NCI-H345 (cell line): Measurements from ENCODE around the gene SLC5A3.

Source experiments
- DNase-seq: peaks from one replicate; lab custom pipeline; 2025; lab: John Stamatoyannopoulos, UW

Gene SLC5A3

GRCh38 chr21:34073032-34073748, at the start of gene SLC5A3, which contains the start of gene MRPS6:
TSS of gene SLC5A3 (plus strand) at chr21:34073578. CDS start at chr21:34095199, 21,621 bp downstream.
TSS of gene MRPS6 (plus strand) at chr21:34073578. CDS start at chr21:34073701, 123 bp downstream.
- peak; percentile 89 for DNase-seq

- no peak for DNase-seq
Observed at GRCh38 chr21:34023691-34024373, 49.5 kb upstream of the SLC5A3 start.

GRCh38 chr21:34024374-34024693, 49.0 kb upstream of the SLC5A3 start:
- no peak for DNase-seq

GRCh38 chr21:34027721-34028461, 45.5 kb upstream of the SLC5A3 start:
- no peak for DNase-seq

- DNase-seq = no peak
Observed at GRCh38 chr21:34029743-34030528, 43.4 kb upstream of the SLC5A3 start.

- no peak for DNase-seq
Observed at GRCh38 chr21:34031835-34032370, 41.5 kb upstream of the SLC5A3 start.

GRCh38 chr21:34034369-34035014, 38.9 kb upstream of the SLC5A3 start:
- DNase-seq = no peak

- DNase-seq = no peak
Observed at GRCh38 chr21:34035619-34036354, 37.6 kb upstream of the SLC5A3 start.

GRCh38 chr21:34037009-34037795, 36.2 kb upstream of the SLC5A3 start:
- DNase-seq = no peak

GRCh38 chr21:34039678-34040382, 33.5 kb upstream of the SLC5A3 start:
- no peak for DNase-seq

- no peak for DNase-seq
Observed at GRCh38 chr21:34042735-34043134, 30.6 kb upstream of the SLC5A3 start.

- no peak for DNase-seq
Observed at GRCh38 chr21:34043333-34043732, 30.0 kb upstream of the SLC5A3 start.

- no peak for DNase-seq
Observed at GRCh38 chr21:34046917-34047316, 26.5 kb upstream of the SLC5A3 start.

GRCh38 chr21:34047835-34048234, 25.5 kb upstream of the SLC5A3 start:
- no peak for DNase-seq

GRCh38 chr21:34052171-34052570, 21.2 kb upstream of the SLC5A3 start:
- no peak for DNase-seq

GRCh38 chr21:34054259-34054658, 19.1 kb upstream of the SLC5A3 start:
- DNase-seq = peak; percentile 67

- DNase-seq = no peak
Observed at GRCh38 chr21:34055615-34056014, 17.8 kb upstream of the SLC5A3 start.

- no peak for DNase-seq
Observed at GRCh38 chr21:34061983-34062382, 11.4 kb upstream of the SLC5A3 start.

- no peak for DNase-seq
Observed at GRCh38 chr21:34065027-34065426, 8.4 kb upstream of the SLC5A3 start.
